NCI-H1694 treated with DMSO at 0.1 percent for 48 hours (cell line): ENCODE measurements around the gene FDXACB1.
A peak's percentile ranks its signal among the peaks of the same experiment; 100 is the strongest.

ENCODE experiments used
- DNase-seq: peaks from one replicate; lab custom pipeline; 2025; lab: John Stamatoyannopoulos, UW

FDXACB1 gene

GRCh38 chr11:111843661-111844060 lies 35.3 kb downstream of the FDXACB1 start:
- no peak for DNase-seq

DNA sequence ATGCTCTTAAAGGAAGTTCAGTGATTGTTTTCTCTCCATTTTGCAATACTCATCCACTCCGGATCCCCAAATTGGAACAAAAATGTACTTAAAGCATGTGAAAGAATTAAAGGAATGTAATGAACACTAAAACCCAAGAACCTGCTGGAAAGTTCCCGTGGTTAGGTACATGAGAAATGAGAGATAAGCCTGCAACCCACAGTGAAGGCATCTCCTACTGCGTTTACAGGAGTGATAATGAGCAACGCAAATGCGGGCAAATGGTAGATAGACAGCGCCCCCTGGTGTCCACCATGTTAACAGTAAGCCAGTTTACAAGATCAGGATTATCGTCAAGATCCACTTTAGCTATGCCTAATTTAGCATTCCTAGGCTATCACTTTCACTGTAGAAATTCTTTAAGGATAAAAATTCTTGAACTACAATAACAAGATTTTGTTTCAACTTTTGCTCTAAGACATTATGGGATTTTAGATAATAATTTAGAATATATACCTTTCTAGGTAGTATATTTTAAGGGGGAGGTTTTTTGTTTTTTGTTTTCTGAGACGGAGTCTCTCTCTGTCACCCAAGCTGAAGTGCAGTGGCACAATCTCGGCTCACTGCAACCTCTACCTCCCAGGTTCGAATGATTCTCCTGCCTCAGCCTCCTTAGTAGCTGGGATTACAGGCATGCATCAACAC lies 37.5 kb downstream of the FDXACB1 start:
- peak; percentile 39 for DNase-seq

- no peak for DNase-seq
Observed at GRCh38 chr11:111840143-111840542, 38.8 kb downstream of the FDXACB1 start.

- DNase-seq = no peak
Observed at GRCh38 chr11:111838054-111838453, 40.9 kb downstream of the FDXACB1 start.

- DNase-seq = no peak
Observed at GRCh38 chr11:111837366-111837891, 41.5 kb downstream of the FDXACB1 start.

DNA sequence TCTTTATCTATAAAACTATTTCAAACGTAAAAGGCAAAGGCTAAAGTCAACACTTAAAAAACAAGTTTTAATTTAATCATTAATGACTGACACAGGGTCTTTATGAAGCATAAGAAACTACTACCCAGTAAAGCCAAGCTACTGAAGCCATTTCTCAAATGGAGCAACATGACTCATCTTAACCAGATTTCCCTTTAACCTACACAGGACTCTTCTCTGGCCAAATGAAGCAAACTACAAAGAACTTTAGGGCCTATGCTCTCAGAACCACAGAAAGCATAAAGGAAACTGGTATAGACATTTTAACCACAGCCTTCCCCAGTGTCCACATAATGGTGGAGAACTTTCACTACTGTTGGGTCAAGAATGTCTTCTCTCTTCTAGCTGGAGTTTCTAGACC lies 42.2 kb downstream of the FDXACB1 start:
- DNase-seq = no peak

DNA sequence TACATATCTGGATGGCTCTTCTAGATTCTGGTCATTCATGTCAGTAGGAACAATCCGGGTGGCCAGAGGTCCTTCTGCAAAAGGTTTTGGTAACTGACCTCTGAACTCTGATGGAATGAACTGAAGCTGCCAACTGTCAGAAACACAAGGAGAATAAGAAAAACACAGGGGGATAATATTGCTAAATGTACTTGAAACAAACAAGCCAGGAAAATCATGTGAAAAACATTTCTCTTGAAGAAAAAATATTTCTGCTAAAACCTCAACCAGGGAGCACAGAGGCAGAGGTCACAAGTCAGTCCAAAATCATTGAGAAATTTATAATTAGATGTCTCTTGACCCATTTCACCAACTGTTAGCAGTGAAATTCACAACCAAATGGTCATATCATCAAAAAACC lies 42.8 kb downstream of the FDXACB1 start:
- no peak for DNase-seq

- no peak for DNase-seq
Observed at GRCh38 chr11:111835665-111836064, 43.3 kb downstream of the FDXACB1 start.

DNA sequence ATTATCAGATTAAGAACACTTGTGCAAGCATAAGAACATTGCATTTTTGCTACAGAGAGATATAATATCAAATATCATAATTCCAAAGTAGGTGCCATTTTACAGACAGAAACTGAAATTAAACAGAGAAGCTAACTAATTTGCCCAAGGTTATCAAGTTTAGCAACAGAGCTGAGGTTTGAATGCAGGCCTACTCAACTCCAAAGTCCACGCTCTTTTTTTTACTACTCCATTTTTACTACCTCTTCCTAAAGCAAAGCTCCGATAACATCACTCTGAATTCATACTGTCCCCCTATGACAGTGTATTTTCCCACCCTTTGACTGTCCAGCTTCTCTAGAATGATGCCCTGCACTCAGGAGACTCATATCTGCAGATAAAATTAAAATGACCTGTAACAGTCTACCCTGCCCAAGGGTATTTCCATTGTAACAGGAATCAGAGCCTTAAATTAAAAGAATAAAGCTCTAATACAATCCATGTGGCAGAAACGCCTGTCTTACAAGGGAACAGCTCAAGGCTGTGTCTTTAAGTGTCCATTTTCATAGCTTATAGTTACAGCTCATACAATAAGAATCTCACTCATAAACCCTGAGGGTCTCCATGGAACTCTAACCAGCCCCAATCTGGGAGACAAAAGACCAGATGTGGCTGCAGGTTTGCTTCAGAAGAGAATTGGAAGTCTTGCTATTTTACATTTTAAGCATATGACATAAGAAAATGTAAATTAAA lies 44.4 kb downstream of the FDXACB1 start:
- no peak for DNase-seq

DNA sequence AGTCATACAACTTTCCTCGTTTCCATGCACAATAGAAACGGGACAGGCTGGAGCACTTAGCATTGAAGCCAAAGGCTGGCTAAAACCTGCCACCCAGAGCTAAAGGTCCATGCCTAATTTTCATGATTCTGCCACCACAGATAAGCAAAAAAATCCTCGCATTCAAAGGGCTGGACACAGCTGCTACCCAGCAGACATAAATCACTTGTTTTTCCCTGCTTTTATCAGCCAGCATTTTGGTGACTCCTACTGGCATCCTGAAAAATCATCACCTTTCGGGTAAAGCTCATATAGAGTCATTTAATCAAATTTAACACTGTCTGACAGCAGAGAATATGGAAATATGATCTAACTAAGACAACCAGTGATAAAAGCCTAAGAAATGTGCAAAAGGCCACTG lies 45.4 kb downstream of the FDXACB1 start:
- DNase-seq = peak; percentile 5

GRCh38 chr11:111829185-111829968 lies 49.6 kb downstream of the FDXACB1 start:
- DNase-seq = no peak

DNA sequence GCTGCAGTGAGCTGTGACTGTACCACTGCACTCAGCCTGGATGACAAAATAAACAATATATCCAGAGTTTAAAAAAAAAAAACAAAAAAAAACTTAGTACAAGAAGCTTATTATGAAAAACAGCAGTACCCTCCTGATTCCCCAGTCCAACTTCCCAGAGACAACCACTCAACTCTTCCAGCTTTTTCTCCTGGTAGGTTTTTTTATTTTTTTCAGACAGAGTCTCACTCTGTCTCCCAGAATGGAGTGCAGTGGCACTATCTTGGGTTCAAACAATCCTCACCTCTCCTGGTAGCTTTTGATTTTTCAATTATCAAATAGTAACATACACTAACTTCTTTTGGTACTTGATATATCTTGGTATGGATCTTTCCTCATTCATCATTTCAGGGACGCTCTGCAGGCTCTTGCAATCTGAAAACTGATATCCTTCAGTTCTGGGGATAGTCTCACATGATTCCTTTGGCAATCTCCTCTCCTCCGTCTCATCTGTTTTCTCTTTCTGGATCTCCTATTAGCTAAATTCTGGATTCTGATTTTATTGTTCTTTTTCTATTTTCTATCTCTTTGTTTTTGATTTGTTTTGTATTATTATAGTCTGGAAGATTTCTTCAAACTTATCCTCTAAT lies 52.5 kb downstream of the FDXACB1 start:
- no peak for DNase-seq
